ENCODE measurements around the gene WFDC1.
A peak's percentile ranks its signal among the peaks of the same experiment; 100 is the strongest.

The WFDC1 gene

GRCh38 chr16:84355149-84355548 is 60.5 kb downstream of the WFDC1 start:
- DNase-seq (ENCODE audit: low read depth) = no peak

GRCh38 chr16:84356176-84356575 is 61.5 kb downstream of the WFDC1 start:
- no peak for DNase-seq (ENCODE audit: low read depth)

DNA sequence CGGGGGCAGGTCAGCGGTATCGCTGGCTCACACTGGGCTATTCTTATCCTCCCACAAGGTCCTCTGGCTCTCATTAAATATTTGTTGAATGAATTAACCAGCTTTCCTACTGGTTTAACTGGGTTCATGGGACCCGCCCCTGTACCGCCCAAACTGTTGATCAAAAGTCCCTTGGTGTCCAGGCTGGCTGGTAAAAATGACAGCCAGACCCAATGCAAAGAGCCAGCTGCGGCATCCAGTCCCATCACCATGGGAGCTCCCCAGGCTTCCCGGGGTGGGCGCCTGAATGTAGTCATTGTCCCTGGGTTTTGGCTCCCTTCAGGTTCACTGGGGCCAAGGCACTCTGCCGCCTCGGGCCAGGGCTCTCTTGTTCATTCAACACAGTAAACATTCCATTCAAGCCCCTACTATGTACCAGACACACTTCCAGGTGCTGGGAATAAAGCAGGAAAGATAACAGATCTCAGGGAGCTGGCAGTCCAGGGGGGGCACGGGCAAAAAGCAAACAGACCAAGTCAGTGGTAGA is 62.0 kb downstream of the WFDC1 start:
- no peak for DNase-seq (ENCODE audit: low read depth)

DNA sequence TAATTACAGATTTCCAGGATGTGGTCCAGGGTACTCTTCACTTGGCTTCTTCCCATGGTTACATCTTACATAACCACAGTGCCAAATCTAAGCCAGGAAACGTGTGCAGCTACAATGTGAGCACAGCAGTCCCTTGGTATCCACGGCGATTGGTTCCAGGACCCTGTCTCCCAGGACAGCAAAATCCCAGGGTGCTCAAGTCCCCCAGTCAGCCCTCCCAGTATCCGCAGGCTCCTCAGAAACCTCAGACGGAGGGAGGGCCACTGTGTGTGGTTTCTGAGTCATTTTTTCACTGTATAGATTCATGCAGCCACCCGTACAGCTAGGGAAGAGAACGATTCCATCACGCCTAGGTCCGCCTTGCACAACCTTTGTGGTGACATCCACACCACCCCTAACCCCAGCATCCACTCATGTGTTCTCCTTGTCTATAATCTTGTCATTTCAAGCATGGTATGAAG is 62.5 kb downstream of the WFDC1 start:
- peak; percentile 15 for DNase-seq (ENCODE audit: low read depth)

GRCh38 chr16:84358601-84359295 is 64.1 kb downstream of the WFDC1 start:
- no peak for DNase-seq (ENCODE audit: low read depth)

- DNase-seq (ENCODE audit: low read depth) = no peak
Observed at GRCh38 chr16:84359326-84359725, 64.6 kb downstream of the WFDC1 start.

DNA sequence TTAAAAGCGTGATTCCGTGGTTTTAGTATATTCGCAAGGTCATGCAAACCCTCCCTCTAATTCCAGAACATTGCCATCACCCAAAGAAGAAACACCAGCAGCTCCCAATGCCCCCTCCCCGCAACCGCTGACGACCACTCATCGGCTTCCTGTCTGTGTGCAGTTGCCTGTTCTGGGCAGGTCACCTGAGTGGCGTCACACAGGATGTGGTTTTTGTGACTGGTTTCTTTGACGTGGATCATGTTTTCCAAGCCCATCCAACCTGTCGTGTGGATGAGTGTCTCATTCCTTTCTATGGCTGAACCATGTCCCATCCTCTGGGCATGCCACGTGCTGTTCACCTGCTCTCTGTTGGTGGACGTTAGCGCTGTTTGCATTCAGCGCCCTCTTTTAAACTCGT is 65.5 kb downstream of the WFDC1 start:
- DNase-seq (ENCODE audit: low read depth) = no peak

DNA sequence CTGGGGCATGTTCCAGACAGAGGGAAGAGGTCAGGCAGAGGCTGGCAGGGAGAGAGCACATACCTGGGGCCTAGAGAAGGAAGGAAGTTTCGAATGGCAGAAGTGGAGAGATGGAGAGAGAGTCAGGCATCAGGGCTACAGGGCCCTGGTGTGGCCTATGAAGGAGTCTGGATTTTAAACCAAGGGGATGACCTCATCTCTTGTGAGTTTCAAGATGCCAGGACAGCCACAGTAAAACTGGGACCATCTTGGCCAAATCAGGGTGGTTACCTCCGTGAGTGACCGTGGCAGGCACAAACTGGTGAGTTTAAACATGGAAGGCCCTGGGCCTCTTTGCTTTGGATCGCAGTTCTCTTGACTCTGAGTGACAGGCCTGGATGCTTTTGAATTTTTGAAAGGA is 66.1 kb downstream of the WFDC1 start:
- DNase-seq (ENCODE audit: low read depth) = no peak

- no peak for DNase-seq (ENCODE audit: low read depth)
Observed at GRCh38 chr16:84361546-84361945, 66.9 kb downstream of the WFDC1 start.

DNA sequence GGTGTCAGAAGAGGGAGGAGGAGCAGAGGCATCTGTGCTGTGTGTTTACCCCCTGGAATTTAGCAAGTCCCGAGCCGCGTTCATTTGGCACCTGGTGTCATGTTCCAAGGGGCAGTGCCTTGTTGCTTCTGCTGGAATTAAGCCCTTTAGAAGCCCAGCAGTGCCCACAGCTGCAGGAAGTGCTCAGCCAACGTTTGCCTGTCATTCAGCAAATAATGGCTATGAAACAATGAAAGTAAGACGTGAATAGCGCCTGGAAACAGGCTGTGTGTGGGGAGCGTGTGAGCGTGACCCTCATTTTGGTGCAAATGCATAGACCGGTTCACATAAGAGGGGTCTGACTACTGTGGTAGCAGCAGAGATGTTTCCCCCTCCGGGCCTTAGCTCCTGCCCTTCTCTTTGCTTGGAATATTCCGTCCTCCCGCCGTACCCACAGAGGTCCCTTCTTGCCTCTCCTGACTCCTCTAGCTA is 67.8 kb downstream of the WFDC1 start:
- DNase-seq (ENCODE audit: low read depth) = no peak

GRCh38 chr16:84366208-84366607 is 71.5 kb downstream of the WFDC1 start:
- DNase-seq (ENCODE audit: low read depth) = no peak

- DNase-seq (ENCODE audit: low read depth) = no peak
Observed at GRCh38 chr16:84367297-84367680, 72.6 kb downstream of the WFDC1 start.

DNA sequence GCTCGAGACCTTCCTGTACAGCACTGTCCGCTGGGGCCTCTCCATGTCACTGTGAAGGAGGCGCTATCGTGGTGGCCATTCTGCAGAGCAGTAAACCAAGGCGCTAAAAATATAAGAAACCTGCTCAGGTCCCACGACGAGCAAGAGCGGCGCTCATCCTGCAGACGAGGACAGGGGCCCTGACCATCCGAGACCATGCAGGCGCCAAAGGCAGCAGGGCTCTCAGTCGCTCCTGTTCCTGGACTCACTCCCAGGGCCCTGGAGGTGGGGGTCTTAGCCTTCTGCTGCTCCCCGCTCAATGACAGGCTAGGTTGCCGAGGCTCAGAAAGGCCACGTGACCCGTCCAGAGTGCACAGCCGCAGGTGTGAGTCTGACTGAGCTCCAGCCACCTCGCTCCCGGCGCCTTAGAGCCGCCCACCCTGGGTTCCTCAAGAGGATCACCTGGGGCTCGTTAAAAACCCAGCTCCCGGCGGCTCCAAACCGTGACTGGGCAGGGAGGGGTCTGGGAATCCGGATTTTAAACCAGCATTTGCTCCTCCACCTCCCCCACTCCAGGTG is 73.2 kb downstream of the WFDC1 start:
- no peak for DNase-seq (ENCODE audit: low read depth)

DNA sequence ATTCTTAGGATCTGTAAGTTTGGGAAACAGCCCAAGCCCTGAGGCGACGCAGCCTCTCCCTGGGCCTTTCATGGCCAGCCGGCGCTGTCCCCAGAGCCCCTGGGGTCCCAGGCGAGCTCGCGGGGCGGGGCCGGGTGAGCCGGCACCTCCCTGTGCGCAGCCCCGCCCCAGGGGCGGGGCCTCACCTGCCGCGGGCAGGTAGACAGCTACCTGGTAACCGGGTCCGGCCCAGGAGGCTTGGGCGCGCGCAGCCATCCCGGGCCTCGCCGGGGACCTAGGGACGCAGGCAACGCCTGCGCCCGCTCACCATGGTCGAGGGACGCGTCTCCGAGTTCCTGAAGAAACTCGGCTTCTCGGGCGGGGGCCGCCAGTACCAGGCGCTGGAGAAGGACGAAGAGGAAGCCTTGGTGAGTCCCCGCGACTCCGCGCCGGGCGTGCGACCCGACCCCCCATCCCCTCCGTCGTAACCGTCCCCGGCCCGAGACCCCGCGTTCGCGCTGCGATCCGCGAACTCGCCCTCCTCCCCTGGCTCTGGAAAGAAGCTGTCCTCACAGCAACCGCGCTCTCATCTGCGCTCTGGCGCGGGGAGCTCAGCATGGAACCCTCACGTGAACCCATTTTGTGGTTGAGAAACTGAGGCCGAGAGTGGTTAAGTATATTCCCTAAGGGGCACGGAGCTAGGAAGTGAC is 73.8 kb downstream of the WFDC1 start, which contains the start of gene ATP2C2:
TSS of gene ATP2C2 (plus strand) at position 231 of the 689 bp plus-strand sequence. CDS start at position 309, 78 bp downstream.
- DNase-seq (ENCODE audit: low read depth) = no peak

DNA sequence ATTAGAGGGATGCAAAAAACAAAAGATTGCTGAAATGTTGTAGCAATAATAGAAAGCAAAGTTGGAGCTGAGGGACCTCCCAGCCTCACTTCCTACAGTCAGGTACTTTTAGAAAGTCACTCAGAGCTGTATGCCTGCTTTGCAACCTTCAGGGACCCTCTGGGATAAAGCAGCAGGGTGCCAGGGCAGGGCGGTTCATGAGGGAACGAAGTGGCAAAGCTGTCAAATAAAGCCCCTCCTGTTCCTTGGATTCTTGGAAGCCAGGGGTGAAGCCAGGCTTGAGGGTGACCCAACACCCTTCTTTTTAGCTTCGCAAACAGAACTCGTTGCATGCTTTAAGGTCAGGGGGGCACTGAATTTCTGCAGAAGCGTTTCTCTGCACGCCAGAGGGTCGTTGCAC is 74.4 kb downstream of the WFDC1 start:
- no peak for DNase-seq (ENCODE audit: low read depth)

- no peak for DNase-seq (ENCODE audit: low read depth)
Observed at GRCh38 chr16:84369938-84370627, 75.4 kb downstream of the WFDC1 start.

GRCh38 chr16:84370723-84371552 is 76.3 kb downstream of the WFDC1 start:
- no peak for DNase-seq (ENCODE audit: low read depth)

DNA sequence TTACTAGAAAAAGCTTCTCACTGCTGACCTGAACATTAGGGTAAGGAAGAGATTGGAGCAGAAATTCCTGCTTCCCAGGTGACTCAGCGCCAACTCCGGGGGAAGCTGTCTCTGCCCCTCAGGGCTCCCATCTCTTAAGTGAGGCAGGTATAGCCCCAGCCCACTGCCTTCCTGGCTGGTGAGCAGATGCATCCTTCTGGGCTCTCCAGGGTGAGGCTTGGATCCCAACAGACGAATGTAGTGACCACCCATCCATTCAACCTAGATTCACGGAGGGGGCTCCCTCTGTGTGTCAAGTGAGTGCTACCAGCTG is 76.8 kb downstream of the WFDC1 start:
- DNase-seq (ENCODE audit: low read depth) = no peak

GRCh38 chr16:84373907-84374489 is 79.3 kb downstream of the WFDC1 start:
- no peak for DNase-seq (ENCODE audit: low read depth)

DNA sequence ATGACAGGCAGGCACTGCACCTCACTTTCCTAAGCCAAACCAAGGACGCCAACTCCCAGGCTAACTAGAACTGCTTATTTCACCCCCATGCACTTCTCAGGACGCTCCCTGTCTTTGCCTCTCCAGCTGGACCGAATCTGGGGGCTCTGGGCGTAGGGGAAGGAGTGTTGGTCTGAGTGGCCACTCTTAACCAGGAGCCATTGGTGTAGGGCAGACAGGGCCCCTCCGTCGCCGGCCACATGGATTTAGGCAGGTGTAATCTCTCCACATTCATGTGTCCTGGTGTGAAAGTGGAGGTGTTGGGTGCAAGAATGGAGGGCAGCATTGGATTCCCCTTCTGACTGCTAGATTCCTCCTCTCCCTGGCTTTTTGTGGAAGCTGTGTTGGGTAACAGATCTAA is 83.4 kb downstream of the WFDC1 start:
- no peak for DNase-seq (ENCODE audit: low read depth)

DNA sequence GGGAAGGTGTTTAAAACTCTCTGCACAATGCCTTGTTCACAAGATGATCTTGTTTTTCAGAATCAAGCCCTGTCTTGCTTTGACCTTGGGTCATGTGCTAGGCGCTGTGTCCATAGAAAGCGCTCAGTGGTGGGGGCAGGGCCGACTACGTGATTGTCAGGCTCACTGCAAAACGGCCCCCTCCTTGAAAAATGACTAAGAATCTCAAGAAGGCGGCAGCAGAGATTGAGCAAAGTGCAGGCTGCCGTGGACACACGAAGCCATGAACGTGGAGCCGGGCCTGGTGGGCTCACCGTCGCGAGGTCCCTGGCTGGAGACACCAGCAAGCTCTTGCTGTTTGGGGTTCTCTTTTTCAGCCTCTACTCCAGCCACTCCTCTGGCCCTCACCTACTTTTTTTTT is 83.9 kb downstream of the WFDC1 start:
- no peak for DNase-seq (ENCODE audit: low read depth)
